ENCODE results near the gene ABITRAM.

GRCh38 chr9:108911820-108912219 is 22.4 kb upstream of the ABITRAM start:
- TF ChIP-seq GATA2 (IDR thresholded peaks at IDR 0.05; ENCODE audit: low read depth, low read length): no peak
- no peak for TF ChIP-seq GATA3 (IDR thresholded peaks at IDR 0.05; ENCODE audit: low read depth, low read length)
